Measurements from ENCODE around the gene ZFYVE9.

DNA sequence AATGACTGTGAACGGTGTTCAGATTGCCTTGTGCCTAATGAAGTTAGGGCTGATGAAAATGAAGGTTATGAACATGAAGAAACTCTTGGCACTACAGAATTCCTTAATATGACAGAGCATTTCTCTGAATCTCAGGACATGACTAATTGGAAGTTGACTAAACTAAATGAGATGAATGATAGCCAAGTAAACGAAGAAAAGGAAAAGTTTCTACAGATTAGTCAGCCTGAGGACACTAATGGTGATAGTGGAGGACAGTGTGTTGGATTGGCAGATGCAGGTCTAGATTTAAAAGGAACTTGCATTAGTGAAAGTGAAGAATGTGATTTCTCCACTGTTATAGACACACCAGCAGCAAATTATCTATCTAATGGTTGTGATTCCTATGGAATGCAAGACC, 96.6 kb downstream of the ZFYVE9 start:
- TF ChIP-seq POLR2A (IDR thresholded peaks at IDR 0.05): no peak
- no peak for TF ChIP-seq CTCF (IDR thresholded peaks at IDR 0.05)

Measured in esophagus squamous epithelium (tissue), 4 donors.